ENCODE results near the gene STAT5B. TPM values are rescaled to one million over a fixed set of nuclear protein-coding genes. Genes with fewer than 3 reads are reported as not detected.

Gene STAT5B
- total and polyA plus RNA-seq, 9 of the 15 experiments (the other 6 are each of a cell fraction or from before 2014, with no cell fraction given): 20.8 to 176 (median 92.4) TPM

DNA sequence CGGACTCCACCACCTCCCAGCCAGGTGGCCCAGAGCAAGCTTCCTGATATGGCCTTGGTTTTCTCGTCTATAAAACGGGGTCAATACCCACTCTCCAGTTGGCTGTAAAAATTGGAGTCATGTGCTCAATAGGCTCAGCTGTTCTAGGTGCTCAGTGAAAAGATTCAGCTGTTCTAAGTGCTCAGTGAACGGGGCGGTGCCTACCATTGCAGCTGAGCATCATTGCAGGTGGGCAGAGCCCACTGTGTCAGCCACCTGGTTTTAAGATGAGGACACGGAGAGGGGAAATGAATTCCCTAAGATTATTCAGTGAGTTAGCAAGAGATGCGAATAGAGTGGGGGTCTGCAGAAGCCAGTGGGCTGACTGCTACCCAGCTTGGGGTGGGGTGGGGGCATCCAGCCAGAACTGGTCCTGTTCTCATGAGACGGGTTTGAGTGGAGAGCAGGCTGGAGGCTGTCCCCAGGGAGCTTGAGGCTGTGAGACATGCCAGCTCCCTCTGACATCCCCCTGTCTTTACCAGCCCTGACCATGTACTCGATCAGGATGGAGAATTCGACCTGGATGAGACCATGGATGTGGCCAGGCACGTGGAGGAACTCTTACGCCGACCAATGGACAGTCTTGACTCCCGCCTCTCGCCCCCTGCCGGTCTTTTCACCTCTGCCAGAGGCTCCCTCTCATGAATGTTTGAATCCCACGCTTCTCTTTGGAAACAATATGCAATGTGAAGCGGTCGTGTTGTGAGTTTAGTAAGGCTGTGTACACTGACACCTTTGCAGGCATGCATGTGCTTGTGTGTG is 34.0 kb upstream of the STAT5B start (continued):
- TF ChIP-seq TCF7L2 (IDR thresholded peaks at IDR 0.05; ENCODE audit: low read depth, low read length): no peak
- TF ChIP-seq, protein P1, sequence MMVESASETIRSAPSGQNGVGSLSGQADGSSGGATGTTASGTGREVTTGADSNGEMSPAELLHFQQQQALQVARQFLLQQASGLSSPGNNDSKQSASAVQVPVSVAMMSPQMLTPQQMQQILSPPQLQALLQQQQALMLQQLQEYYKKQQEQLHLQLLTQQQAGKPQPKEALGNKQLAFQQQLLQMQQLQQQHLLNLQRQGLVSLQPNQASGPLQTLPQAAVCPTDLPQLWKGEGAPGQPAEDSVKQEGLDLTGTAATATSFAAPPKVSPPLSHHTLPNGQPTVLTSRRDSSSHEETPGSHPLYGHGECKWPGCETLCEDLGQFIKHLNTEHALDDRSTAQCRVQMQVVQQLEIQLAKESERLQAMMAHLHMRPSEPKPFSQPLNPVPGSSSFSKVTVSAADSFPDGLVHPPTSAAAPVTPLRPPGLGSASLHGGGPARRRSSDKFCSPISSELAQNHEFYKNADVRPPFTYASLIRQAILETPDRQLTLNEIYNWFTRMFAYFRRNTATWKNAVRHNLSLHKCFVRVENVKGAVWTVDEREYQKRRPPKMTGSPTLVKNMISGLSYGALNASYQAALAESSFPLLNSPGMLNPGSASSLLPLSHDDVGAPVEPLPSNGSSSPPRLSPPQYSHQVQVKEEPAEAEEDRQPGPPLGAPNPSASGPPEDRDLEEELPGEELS (CRISPR knock-in tag; IDR thresholded peaks at IDR 0.05; ENCODE audit: borderline replicate concordance): no peak
- no peak for TF ChIP-seq ARHGAP35 (IDR thresholded peaks at IDR 0.05; ENCODE audit: partially characterized antibody)
- no peak for TF ChIP-seq ETS2 (tag; IDR thresholded peaks at IDR 0.05; ENCODE audit: borderline replicate concordance, poor library complexity, severe bottlenecking)
- TF ChIP-seq ZNF24 (IDR thresholded peaks at IDR 0.05): no peak
- TF ChIP-seq PHF8 (IDR thresholded peaks at IDR 0.05; ENCODE audit: borderline replicate concordance, low read length): no peak
- TF ChIP-seq, protein P2, sequence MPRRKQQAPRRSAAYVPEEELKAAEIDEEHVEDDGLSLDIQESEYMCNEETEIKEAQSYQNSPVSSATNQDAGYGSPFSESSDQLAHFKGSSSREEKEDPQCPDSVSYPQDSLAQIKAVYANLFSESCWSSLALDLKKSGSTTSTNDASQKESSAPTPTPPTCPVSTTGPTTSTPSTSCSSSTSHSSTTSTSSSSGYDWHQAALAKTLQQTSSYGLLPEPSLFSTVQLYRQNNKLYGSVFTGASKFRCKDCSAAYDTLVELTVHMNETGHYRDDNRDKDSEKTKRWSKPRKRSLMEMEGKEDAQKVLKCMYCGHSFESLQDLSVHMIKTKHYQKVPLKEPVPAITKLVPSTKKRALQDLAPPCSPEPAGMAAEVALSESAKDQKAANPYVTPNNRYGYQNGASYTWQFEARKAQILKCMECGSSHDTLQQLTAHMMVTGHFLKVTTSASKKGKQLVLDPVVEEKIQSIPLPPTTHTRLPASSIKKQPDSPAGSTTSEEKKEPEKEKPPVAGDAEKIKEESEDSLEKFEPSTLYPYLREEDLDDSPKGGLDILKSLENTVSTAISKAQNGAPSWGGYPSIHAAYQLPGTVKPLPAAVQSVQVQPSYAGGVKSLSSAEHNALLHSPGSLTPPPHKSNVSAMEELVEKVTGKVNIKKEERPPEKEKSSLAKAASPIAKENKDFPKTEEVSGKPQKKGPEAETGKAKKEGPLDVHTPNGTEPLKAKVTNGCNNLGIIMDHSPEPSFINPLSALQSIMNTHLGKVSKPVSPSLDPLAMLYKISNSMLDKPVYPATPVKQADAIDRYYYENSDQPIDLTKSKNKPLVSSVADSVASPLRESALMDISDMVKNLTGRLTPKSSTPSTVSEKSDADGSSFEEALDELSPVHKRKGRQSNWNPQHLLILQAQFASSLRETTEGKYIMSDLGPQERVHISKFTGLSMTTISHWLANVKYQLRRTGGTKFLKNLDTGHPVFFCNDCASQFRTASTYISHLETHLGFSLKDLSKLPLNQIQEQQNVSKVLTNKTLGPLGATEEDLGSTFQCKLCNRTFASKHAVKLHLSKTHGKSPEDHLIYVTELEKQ (CRISPR knock-in tag; IDR thresholded peaks at IDR 0.05): no peak
- TF ChIP-seq, protein P3, sequence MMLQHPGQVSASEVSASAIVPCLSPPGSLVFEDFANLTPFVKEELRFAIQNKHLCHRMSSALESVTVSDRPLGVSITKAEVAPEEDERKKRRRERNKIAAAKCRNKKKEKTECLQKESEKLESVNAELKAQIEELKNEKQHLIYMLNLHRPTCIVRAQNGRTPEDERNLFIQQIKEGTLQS (IDR thresholded peaks at IDR 0.05): no peak
- TF ChIP-seq, protein P3 (CRISPR knock-in tag; conservative IDR thresholded peaks at IDR 0.05): no peak
- TF ChIP-seq CREM (IDR thresholded peaks at IDR 0.05; ENCODE audit: low read depth): no peak
- TF ChIP-seq ZNF174 (CRISPR knock-in tag; IDR thresholded peaks at IDR 0.05): no peak
- no peak for TF ChIP-seq ZZZ3 (IDR thresholded peaks at IDR 0.05)
- no peak for TF ChIP-seq SIN3B (IDR thresholded peaks at IDR 0.05; ENCODE audit: low read depth)
- TF ChIP-seq, protein P4, sequence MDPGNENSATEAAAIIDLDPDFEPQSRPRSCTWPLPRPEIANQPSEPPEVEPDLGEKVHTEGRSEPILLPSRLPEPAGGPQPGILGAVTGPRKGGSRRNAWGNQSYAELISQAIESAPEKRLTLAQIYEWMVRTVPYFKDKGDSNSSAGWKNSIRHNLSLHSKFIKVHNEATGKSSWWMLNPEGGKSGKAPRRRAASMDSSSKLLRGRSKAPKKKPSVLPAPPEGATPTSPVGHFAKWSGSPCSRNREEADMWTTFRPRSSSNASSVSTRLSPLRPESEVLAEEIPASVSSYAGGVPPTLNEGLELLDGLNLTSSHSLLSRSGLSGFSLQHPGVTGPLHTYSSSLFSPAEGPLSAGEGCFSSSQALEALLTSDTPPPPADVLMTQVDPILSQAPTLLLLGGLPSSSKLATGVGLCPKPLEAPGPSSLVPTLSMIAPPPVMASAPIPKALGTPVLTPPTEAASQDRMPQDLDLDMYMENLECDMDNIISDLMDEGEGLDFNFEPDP (CRISPR knock-in tag; IDR thresholded peaks at IDR 0.05): no peak
- no peak for TF ChIP-seq ZNF717 (CRISPR knock-in tag; IDR thresholded peaks at IDR 0.05)
- TF ChIP-seq CEBPB (tag; IDR thresholded peaks at IDR 0.05): no peak
- TF ChIP-seq, protein P5, sequence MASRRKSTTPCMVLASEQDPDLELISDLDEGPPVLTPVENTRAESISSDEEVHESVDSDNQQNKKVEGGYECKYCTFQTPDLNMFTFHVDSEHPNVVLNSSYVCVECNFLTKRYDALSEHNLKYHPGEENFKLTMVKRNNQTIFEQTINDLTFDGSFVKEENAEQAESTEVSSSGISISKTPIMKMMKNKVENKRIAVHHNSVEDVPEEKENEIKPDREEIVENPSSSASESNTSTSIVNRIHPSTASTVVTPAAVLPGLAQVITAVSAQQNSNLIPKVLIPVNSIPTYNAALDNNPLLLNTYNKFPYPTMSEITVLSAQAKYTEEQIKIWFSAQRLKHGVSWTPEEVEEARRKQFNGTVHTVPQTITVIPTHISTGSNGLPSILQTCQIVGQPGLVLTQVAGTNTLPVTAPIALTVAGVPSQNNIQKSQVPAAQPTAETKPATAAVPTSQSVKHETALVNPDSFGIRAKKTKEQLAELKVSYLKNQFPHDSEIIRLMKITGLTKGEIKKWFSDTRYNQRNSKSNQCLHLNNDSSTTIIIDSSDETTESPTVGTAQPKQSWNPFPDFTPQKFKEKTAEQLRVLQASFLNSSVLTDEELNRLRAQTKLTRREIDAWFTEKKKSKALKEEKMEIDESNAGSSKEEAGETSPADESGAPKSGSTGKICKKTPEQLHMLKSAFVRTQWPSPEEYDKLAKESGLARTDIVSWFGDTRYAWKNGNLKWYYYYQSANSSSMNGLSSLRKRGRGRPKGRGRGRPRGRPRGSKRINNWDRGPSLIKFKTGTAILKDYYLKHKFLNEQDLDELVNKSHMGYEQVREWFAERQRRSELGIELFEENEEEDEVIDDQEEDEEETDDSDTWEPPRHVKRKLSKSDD (conservative IDR thresholded peaks at IDR 0.05; ENCODE audit: low read length): no peak

All from K562 (cell line).